SU-DHL-6 (cell line): ENCODE data around the gene TRIP10.

Source experiments
- EZH2phosphoT487 ChIP-seq: fragments of 200-600 bp; sonication (generic), shearing (Covaris generic); conservative IDR thresholded peaks from 2 replicates; pipeline ENCODE4 v1.6.1; 2018; ENCODE audit warnings: mild to moderate bottlenecking, antibody characterized with exemption, low read length, moderate library complexity, mixed read lengths
- TF ChIP-seq, protein P1 (sequence below): fragments of 200-600 bp; sonication (generic); IDR thresholded peaks from one replicate; pipeline ENCODE4 v1.5.1; 2017; ENCODE audit warnings: antibody characterized with exemption, mild to moderate bottlenecking, low read length, moderate library complexity; ENCODE audit not compliant: insufficient read depth, poor library complexity, severe bottlenecking

DNA sequence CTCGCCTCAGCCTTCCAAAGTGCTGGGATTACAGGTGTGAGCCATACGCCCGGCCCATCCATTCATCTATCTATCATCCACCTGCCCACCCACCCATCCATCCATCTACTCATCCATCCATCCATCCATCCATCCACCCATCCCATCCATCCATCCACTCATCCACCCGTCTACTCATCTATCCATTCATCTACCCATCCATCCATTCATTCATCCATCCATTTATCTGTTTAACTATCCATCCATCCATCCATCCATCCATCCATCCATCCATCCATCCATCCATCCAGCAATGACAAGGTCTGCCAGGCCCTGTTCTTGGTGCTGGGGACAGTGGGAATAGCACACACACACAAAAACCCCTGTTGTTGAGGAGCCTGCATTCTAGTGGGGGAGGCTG is 37.5 kb downstream of the TRIP10 start:
- TF ChIP-seq, protein P1, sequence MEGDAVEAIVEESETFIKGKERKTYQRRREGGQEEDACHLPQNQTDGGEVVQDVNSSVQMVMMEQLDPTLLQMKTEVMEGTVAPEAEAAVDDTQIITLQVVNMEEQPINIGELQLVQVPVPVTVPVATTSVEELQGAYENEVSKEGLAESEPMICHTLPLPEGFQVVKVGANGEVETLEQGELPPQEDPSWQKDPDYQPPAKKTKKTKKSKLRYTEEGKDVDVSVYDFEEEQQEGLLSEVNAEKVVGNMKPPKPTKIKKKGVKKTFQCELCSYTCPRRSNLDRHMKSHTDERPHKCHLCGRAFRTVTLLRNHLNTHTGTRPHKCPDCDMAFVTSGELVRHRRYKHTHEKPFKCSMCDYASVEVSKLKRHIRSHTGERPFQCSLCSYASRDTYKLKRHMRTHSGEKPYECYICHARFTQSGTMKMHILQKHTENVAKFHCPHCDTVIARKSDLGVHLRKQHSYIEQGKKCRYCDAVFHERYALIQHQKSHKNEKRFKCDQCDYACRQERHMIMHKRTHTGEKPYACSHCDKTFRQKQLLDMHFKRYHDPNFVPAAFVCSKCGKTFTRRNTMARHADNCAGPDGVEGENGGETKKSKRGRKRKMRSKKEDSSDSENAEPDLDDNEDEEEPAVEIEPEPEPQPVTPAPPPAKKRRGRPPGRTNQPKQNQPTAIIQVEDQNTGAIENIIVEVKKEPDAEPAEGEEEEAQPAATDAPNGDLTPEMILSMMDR, result no peak
- no peak for TF ChIP-seq EZH2phosphoT487
